NCI-H2171 (cell line): ENCODE results near the gene SLC35E1.
"Not testable (repeated sequence)": the region's sequence is repeated elsewhere in the genome, so short reads cannot be mapped to it uniquely, and the experiment has no call there.

Experiments used
- DNase-seq: peaks from one replicate; lab custom pipeline; 2025; lab: John Stamatoyannopoulos, UW

The SLC35E1 gene

DNA sequence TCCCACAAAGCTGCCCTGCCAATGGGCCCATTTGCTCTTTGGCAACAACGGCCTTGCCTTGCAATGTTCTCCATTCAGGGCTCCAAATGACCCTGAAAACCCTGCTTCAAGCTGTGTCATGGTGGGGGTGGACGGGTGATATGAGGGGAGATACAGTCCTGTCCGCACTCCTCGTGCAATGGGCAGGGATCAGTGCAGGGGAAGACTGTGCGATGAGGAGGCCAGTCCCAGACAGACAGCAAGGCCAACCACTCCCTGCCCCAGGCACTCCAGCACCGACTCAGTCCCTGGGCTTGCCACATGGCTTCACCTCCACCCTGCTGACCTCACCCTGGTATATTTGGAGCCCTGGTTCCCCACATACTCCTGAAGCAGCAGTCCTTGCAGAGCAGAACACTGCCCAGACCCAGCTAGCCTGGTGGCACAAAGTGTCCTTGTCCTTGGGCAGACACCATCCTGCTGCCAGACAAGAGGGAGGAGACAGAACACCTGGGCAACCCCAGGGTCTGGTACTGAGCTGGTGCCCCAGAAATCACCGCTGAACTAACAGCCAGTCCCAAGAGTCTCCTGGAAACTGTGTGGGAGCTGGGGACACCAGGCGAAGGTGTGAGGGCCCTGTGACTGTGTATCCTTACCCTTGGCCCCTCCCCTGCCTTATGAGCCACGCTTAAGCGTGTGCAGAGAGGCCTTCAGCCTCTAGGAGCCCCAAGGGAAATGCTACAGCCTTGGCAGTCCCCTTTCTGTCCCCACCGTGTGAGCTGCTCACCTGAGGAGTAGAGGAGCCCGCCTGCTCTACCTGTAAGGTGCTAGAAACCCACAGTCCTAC lies 9.1 kb upstream of the SLC35E1 start:
- no peak for DNase-seq

GRCh38 chr19:16579381-16579780 lies 7.2 kb upstream of the SLC35E1 start:
- DNase-seq, result no peak

- DNase-seq, result no peak
Measured at GRCh38 chr19:16577531-16577985, 5.3 kb upstream of the SLC35E1 start.

GRCh38 chr19:16576690-16577530 lies 4.7 kb upstream of the SLC35E1 start:
- no peak for DNase-seq

DNA sequence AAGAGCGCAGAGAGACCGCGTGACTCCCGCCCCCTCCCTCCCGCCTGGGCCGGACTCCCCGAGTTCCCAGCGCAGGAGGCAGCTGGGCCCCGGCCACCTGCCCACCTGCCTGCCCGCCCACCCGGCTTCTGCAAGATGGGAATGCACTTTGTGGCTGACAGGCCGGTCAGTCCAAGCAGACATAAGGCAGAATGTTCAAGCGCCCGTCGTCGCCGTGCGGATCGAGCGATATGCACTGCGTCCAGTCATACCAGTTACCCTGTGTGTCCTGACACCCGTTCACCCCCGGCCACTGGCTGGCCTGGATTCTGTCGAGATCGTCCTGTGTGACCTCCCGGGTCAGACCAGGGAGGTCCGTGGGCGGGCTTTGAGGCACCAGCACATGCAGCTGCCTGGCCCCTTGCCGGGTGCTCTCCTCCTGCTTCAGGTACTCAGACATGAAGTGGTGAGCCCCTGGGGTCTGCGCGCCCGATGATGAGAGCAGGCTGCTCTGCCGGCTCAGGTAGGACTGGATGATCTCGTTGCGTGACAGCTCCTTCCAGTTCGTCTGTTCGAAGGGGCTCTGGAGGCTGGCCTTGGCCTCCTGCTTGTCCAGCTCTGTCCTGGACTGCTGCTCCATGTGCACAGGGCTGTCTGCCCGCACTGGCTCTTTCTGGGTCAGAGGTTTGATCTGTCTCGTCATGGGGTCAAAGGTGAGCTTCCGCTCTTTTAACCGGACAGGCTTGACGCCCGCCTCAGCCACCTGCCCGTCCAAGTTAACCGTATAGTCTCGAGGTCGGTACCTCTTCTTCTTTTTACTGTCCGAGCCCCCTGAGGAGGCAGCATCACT lies 3.9 kb upstream of the SLC35E1 start:
- no peak for DNase-seq

- DNase-seq, result no peak
Measured at GRCh38 chr19:16575282-16575681, 3.1 kb upstream of the SLC35E1 start.

DNA sequence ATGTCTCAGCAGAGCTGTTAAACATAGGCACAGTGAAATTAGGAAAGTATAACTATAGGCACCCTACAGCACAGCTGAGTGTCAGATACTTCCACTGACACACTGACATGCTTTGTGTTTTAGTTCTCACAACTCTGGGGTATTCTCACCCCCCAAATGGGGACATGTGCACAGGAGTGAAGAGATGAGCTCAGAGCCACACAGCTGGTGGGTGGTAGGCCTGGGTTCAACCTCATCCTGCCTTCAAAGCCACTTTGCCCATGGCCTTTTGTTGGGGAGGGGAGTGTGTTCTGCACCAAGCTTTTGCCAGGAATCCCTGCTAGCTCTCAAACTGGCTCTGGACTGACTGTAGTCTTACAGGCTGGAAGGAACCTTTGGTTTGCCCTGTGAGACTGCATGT lies 1.7 kb upstream of the SLC35E1 start:
- no peak for DNase-seq

GRCh38 chr19:16573296-16573695 lies 1.1 kb upstream of the SLC35E1 start:
- DNase-seq, result no peak

GRCh38 chr19:16571822-16572331 lies 338 bp downstream of the SLC35E1 start:
- no peak for DNase-seq

- no peak for DNase-seq
Measured at GRCh38 chr19:16571283-16571682, 932 bp downstream of the SLC35E1 start.

- no peak for DNase-seq
Measured at GRCh38 chr19:16569609-16570320, 2.5 kb downstream of the SLC35E1 start.

DNA sequence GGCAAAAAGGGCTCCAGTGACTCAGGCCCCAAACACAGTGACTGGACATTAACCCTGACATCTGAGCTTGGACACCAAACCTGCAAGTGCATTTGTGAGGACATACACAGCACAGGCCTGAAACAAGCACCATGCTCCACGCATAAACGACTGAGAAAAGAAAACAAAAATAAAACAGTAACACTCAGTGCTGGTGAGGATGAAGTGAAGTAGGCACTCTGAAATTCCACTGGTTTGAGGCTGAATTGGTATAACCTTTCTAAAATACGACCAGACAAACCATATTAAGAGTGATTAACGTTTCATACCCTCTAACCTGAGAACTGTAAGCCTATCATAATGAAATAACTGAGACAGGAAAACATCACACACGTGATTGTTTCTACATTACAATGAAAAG lies 5.5 kb downstream of the SLC35E1 start:
- DNase-seq, result no peak

DNA sequence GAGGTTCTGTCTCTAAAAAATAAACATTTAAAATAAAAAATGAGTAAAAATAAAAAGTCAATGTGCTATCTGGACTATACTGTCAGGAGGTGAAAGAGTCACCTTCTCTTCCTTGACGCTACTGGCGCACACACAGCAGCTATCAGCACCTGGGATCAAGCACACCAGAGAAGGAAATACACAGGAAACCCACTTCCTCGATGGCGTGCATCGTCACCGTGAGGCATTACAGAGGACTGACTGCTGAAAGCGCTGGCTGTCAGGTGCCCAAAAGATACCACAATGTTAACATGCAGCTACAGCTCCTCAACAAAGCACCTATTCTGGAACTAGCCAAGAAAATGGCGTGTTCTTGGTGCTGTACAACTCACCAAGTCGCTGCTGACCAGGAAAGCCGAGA lies 6.1 kb downstream of the SLC35E1 start:
- DNase-seq, result no peak

- DNase-seq, result no peak
Measured at GRCh38 chr19:16564842-16565241, 7.4 kb downstream of the SLC35E1 start.

DNA sequence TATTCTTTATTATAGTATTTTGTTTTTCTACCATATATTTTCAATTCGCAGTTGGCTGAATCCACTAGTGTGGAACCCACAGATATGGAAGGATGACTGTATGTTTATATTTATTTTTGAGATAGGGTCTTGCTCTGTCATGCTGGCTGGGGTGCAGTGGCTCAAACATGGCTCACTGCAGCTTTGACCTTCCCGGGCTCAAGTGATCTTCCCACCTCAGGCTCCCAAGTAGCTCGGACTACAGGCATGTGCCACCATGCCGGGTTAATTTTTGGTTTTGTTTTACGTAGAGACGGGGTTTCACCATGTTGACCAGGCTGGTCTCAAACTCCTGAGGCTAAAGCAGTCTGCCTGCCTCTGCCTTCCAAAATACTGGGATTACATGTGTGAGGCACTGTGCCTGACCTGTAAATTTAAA lies 9.6 kb downstream of the SLC35E1 start:
- DNase-seq, result no peak

- DNase-seq, result no peak
Measured at GRCh38 chr19:16561382-16561781, 10.8 kb downstream of the SLC35E1 start.

- DNase-seq, result no peak
Measured at GRCh38 chr19:16559780-16560276, 12.4 kb downstream of the SLC35E1 start.

GRCh38 chr19:16554776-16555175 lies 17.4 kb downstream of the SLC35E1 start:
- no peak for DNase-seq

DNA sequence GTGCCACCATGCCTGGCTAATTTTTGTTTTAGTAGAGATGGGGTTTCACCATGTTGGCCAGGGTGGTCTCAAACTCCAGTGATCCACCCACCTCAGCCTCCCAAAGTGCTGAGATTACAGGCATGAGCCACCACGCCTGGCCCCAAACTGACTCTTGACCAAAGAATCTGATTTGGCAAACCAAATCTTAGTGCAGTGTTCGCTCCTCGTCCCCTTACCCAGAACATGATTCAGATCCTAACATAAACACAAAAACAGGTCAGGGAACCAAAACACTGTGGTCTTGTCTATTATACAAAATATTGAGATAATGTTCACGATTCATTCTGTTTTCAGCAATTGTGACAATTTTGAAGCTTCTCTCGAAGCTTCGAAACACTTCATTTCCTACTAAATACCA lies 20.3 kb downstream of the SLC35E1 start:
- DNase-seq, result not testable (repeated sequence)

DNA sequence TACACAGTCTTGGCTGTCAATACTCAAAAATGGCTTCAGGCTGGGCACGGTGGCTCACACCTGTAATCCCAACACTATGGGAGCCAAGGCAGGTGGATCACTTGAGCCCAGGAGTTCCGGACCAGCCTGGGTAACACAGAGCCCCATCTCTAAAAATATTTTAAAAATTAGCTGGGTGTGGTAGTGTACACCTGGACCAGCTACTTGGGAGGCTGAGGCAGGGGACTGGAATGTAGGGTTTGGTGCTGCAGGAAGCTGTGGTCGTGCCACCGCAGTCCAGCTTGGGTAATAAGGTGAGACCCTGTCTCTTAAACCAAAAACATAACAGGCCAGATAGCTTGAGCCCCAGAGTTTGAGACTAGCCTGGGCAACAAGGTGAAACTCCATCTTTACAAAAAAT lies 23.3 kb downstream of the SLC35E1 start:
- no peak for DNase-seq
